ENCODE measurements around the gene KIAA0930. TPM values are rescaled to one million over a fixed set of nuclear protein-coding genes. Genes with fewer than 3 reads are reported as not detected.

The KIAA0930 gene
- total RNA-seq = 100 to 1,000 TPM; 167 to 221 TPM

DNA sequence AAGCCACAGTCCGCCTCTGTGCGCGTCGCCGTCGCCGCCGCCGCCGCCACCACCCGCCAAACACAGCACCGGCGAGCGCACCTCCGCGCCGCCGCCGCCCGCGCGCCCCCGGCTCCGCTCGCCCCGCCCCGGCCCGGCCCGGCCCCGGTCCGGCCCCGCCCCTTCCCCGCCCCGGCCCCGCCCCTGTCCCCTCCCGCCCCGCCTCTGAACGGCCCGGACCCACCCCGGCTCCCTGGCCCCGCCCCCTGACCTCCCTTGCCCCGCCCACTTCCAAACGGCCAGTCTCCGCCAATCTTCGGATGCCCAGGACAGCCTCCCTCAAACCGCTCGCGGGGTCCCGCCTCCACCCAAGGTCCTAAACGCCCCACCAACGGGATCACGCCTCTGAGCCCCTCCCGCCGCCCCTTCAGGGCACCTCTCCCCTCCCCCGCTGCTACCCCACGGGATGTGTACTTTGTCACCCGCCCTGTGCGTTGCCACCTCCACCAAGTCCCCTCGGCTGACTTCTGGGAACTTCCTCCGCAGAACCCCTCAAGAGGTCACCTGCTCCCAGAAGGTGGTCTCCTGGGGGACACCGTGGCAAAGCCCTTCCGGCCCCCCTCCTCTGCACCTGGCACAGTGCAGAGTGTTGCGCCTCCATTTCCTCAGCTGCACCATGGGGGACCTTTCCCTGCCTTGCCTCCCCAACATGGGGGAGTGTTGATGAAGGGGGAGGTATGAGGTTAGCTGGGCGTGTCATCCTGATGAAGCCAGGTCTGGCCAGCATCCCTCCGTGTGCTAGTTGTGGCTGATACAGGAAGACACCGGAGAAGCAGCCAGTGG is at the start of gene KIAA0930:
Gene KIAA0930 (minus strand): TSS at position 85 of the 822 bp plus-strand sequence. CDS start 191 bp downstream, outside the sequence.

DNA sequence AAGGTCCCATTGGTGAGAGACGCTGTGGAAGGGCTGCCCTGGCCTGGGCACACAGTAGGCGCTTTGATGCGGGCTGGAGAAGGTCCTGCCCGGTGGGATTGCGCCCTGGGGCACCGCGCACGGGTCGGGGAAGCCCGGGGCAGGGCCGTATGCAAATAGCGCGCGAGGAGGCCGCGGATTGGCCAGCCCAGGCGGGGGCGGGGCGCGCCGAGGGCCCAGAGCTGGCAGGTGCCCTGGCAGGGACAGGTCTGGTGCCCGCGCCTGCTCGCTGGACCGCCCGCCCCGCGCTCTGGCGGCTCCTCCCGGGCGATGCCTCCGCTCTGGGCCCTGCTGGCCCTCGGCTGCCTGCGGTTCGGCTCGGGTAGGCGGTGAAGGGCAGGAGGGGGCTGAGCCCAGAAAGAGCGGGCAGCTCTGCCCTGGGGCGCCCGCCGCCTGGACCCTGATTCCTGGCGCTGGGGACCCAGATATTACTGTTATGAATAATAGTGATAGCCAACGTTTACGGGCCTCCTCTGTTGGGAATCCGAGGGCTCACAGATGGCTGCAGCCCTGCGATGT is 44.1 kb upstream of the KIAA0930 start, which contains the start of gene UPK3A:
Gene UPK3A (plus strand): TSS at position 245 of the 558 bp plus-strand sequence. CDS start 65 bp downstream, at position 310.

DNA sequence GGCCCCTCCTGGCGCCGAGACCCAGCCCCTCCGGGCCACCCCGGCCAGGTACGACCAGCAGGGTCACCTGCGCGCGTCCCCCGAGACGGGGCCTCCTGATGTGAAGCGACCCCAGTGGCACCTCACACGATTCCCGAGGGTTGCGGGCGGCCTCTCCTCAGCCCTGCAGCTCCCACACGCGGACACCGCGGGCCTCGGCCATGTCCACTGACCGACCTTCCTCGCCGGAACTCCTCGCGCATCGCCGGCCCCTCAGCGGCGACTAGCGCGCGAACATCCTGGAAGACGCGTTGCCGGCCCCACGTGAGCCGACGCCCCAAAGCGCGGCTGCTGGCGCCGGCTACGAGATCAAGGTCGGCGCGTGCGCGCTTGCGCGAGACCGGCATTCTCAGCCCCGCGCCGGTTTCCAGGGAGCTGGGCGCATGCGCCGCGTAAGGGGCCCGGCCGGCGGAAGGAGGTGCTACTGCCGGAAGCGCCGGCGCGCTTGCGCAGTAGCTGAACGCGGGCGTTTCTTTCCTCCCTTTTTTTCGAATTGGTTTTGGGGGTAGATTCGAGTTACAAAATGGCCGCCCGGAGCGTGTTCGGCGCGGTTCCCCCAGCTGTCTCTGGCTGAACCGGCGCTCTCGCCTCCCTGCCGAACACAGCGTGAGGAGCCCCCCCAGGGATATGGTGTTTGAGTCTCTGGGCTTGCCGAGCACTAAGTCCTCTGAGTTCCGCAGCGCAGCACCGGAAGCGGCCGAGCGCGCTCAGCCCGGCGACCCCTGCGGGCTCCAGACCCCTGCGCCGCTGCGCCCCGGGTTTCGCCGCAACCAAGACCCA is 77.0 kb downstream of the KIAA0930 start, which contains the start of gene NUP50:
Gene NUP50 (plus strand): TSS at position 475 of the 819 bp plus-strand sequence. CDS start 4,253 bp downstream, outside the sequence.

Small RNA genes lying within 50 kb of the gene (small RNA-seq; reads per million reads assigned to genes)
- gene MIR1249 = 0.64 to 2.0 reads per million in 2 donors

Other genes starting within 250 kb of the KIAA0930 start
- not detected for gene PHF21B, start 230.9 kb downstream of the KIAA0930 start, total RNA-seq
- gene NUP50, start 77.0 kb downstream of the KIAA0930 start, total RNA-seq = 10 to 100 TPM; 42.3 to 45.0 TPM
- not detected for gene UPK3A, start 44.1 kb upstream of the KIAA0930 start, total RNA-seq
- gene FAM118A, start 69.0 kb upstream of the KIAA0930 start, total RNA-seq = 10 to 100 TPM in 1 of 2 donors, 1 to 10 TPM in 1; 7.7 to 14.5 TPM
- gene SMC1B, start 172.7 kb upstream of the KIAA0930 start, total RNA-seq = not detected
- 1 to 10 TPM in 1 of 2 donors, under 1 TPM in 1; 0.34 to 3.7 TPM for gene RIBC2, start 172.8 kb upstream of the KIAA0930 start, total RNA-seq